Raji (cell line): ENCODE results near the gene NDST3.

Source experiments
- POLR2A ChIP-seq: IDR thresholded peaks from 2 replicates; pipeline ENCODE4 v1.6.1; 2011; ENCODE audit warnings: low read depth, low read length, control low read depth; ENCODE audit not compliant: insufficient read depth

NDST3 gene

DNA sequence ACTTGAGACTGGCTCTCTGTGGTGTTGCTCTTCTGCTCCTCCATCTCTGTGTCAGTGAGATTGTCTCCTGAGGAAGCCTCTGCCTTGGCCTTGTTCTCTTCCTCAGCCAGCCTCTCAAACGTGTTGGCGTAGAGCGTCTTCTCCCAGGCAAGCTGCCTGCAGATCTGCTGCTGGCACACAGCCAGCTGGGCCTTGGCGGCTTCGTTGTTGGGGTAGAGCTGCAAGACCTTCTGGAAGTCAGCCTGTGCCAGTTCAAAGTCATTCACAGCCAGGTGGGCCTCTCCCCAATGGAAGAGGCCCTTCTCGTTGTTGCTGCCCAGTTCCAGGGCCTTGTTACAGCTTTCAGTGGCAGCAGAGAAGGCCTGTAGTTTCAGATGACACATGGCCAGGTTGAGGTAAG lies 159.1 kb downstream of the NDST3 start:
- TF ChIP-seq POLR2A, result no peak

DNA sequence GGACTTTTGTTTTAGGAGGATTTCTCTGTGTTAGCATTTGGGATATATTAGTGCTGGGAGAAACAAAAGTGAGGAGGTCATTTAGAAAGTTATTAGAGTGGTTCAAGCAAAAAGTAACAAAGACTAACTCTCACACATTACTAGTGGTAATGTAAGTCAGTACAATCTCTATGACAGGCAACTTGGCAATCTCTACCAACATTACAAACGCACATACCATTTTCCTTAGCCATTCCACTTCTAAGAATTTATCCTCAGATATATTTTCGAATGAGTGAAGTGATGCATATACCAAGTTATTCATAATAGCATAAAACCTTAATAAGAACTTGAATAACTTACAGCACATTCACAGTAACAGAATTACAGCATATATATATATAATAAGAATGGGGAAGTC lies 172.3 kb downstream of the NDST3 start:
- TF ChIP-seq POLR2A, result no peak

DNA sequence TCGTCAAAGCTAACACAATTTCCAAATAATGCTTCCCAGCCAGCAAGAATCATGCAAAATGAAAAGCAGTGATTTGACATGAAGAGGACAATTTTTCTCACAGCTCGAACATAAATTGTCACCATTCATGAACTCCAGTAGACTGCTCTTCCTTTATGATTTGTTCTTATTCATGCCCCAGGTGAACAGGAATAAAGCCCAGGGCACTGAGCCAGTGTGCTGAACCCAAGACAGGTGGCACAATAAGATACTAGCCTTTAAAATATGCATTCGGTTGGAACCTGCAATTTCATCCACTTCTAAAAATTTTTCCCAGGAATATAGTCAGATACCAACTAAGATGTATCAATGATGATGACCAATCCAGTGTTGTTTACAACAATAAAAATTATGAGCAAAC lies 178.8 kb downstream of the NDST3 start:
- TF ChIP-seq POLR2A, result no peak

DNA sequence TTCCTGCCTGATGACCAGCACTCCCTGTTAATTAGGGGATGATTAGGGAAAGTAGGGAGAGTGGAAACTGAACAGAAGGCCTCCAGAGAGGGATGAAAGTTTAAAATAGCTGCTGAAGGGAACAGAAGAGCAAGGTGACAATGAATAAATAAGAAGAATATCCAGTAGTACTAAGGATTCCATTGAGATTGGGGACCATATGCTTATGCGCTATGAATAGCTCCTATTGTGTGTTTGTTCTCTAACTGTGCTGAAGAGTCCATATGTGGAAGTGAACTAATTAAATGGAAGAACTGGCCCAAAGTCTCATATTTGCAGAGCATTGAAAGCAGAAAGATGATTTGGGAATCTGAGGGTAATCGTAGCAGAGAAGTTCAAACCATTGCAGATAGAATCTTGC lies 181.5 kb downstream of the NDST3 start:
- no peak for TF ChIP-seq POLR2A

DNA sequence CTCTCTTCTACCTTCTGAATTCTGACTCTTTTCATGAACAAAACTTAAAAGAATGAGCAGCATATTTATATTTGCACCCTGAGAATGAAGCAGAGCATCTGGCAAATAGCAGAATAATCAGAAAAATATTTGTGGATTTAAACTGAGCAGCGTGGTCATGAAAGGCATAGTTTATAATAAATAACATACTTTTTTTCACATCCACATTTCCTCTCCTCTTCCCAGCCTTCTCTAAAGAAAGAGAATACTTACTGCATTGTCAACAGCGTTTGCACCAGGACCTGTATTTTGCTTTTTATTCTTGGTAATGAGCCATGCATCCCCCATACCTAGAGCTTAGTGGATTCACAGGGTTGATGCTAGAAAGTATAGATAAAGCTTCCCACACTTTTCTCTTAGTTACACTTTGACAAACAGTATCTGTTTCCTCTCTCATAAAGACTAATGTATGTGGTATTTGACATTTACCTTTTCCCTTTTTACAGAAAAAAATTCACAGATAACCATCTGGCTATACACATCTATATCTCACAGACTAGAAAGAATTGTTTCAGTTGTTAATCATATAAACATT lies 187.0 kb downstream of the NDST3 start:
- TF ChIP-seq POLR2A, result no peak

DNA sequence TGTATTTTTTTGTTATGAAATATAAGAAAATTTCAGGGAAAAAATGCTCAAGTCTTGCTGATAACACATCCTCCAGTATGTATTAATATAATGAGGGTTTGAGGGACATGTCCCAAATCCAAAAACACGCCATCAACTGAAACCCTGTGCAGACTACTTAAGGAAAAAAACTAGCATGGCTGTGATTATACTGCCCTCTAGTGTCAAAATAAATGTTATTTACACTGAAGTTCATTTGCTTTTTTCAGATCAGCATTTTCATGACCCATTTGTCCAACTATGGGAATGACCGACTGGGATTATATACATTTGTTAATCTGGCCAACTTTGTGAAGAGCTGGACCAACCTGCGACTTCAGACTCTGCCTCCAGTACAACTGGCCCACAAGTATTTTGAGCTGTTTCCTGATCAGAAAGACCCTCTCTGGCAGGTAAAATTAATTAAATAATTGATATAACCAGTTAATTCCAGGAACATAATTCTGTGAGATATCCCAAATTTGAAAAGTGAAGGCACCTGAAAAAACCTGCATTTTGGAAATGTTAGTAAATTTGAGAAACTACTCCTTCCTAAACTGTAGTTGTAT lies 190.1 kb downstream of the NDST3 start:
- TF ChIP-seq POLR2A, result no peak

DNA sequence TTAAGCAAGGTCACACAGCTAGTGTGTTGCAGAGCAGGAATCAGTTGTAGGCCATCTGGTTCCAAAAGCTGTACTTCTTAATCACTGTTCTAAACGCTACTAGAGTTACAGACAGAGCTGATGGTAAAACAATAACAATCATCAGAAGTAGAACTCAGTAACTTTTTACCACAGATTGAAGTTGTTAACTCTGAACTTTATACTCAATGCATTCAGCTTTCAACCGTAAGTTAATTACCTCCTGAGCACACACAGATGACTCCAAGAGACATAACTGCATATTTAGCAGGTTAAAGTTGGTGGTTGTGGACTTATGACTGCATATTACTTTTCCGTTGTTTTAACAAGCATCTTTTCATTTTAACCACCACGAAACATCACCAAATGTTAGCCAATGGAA lies 191.2 kb downstream of the NDST3 start:
- TF ChIP-seq POLR2A, result no peak

DNA sequence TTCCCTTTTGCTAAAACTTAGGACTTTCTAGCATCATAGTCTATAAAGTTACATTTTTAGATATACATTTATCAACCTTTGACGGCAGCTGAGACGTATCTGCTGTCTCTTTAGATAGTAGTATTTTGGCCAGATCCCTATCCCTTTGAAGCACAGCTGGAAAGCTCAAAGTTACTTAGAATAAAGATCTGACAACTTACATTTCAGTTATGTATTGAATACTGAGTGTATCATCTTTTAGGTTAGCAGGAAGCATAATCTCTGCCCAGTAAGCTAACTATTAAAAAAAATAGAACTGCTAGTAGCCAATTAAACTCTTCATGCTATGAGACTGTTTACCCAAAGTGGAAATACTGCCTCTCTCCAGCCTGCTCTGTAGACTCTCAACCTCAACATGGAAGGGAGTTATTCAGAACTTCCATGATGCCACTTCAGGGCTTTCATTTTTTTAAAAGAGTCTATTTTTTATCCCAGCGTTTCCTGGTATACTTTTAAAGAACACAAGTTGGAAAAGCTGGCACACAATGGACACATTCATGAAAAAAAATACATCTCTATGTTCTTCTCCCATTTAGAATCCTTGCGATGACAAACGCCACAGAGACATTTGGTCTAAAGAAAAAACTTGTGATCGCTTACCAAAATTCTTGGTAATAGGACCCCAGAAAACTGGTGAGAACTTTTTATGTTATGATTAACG lies 192.2 kb downstream of the NDST3 start:
- no peak for TF ChIP-seq POLR2A

DNA sequence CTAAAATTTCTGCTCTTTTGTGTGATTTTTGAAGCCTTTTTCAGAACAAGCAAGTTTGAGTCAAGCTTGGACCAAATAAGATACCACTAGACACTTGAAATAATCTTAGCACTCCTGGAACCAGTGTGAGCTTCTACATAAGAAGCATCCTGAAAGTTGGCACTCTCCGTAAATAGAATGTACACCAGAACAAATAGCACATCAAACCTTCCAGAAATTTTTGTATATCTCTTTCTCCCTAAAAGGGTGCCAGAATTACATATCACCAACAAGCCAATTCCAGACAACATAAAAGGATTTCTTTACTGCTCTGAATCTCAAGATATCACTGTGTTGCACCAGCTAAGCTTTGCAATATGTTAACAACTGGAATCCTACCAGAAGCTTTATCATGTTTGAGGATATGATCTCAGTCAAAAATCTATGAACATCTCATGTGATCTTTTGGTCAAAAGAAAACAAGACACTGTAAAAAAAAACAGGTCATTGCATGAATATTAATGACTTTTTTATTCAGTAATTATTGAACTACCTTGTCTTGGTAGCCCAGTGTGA lies 201.4 kb downstream of the NDST3 start:
- TF ChIP-seq POLR2A, result no peak

DNA sequence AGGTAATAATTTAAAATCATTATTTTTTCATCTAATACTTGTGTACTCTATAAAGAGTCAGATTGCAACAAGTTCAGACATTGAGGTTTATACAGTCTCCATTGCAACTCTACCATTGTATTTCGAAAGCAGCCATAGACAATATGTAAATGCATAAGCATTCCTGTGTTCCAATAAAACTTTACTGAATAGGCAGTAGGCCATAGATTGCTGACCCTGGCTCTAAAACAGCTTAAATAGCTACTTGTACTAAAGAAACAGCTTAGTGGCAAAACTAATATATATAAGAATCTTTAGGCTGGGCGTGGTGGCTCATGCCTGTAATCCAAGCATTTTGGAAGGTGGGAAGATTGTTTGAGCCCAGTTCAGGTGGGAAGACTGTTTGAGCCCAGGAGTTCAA lies 203.2 kb downstream of the NDST3 start:
- TF ChIP-seq POLR2A, result no peak

DNA sequence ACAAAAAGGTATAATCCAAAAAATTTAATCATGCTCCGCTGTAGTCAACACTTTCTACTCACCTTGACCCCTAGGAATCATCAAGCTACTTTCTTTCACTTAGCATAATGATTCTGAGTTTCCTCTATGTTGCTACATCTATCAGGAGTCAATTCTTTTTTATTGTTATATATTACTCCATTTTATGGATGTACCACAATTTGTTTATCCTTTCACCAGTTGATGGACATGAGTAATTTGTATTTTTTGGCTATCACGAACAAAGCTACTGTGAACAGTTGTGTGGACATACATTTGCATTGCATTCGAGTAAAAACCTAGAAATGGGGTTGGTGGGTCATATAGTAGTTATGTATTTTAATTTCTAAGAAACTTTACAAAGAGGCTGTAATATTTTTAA lies 215.6 kb downstream of the NDST3 start:
- no peak for TF ChIP-seq POLR2A

DNA sequence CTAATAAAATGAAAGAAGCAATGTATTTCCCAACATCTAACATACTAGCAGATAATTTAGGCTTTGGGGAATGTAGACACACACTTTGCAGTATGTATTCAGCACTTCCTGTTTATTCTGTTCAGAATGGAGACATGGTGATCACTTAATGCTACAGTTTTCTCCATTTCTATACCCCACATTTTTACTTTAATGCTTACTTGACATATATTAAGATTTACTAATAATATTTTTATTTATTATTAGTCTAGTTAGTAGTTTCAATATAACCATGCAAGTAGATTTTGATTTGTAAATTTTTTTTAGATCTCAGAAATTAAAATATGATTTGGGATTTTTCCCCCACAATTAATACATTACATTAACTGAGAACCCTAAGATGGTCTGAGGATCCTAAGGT lies 220.1 kb downstream of the NDST3 start:
- no peak for TF ChIP-seq POLR2A

DNA sequence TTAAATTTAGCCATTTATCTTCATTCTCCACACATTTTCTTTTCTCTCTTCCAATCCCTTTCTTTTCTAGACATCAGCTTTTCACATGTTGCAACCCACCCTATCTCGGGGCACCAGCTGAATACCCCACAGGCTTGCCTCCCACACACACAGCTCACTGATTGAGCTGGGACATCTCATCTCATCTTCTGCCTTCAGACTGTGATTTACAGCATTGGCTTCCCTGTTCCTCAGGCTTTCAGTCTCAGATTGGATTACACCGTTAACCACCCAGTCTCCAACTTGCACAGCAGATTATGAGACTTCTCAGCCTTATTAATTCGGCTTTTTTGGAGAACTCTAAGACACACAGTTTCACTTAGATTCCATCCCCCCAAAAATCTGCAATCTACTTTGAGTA lies 224.8 kb downstream of the NDST3 start:
- no peak for TF ChIP-seq POLR2A

DNA sequence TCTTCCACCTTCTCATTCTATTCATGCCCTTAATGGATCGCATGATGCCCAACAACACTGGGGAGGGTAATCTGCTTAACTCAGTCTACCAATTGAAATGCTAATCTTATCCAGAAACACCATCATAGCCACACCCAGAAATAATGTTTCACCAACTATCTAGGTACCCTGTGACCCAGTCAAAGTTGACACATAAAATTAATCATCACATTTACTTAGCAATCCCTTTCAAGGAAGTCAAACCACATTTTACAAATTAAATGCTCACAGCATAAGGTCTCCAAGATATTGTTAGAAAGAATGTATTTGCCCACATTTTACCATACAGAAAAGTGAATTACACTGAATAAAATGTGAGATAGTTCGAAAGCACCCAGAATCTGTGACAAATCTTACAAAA lies 226.0 kb downstream of the NDST3 start:
- TF ChIP-seq POLR2A, result no peak

DNA sequence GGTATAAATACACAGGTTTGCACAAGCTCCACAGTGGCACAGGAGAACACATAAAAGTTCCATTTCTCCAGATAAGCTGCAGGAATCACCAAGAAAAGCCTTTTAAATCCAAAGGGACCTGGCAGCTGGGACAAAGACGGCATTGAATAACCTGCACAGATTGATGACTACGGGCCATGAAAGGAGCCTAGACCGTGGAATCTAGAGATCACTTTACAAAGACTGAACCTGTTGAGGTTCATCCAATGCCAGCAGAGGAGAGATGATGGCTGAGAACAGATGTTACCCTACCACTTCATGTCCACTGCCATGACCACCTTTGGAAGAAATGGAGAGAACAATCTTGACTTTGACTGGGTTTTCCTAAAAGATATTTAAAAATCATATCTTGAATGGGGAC lies 229.8 kb downstream of the NDST3 start:
- TF ChIP-seq POLR2A, result no peak
